ENCODE measurements around the gene FOSL2.

Gene FOSL2

GRCh38 chr2:28375742-28376631 lies 16.7 kb upstream of the FOSL2 start:
- no peak for DNase-seq (ENCODE audit: low spot score)

GRCh38 chr2:28377195-28377816 lies 15.4 kb upstream of the FOSL2 start:
- no peak for DNase-seq (ENCODE audit: low spot score)

GRCh38 chr2:28377984-28378678 lies 14.5 kb upstream of the FOSL2 start:
- DNase-seq (ENCODE audit: low spot score), result peak; percentile 70

GRCh38 chr2:28378679-28379584 lies 13.7 kb upstream of the FOSL2 start:
- no peak for DNase-seq (ENCODE audit: low spot score)

GRCh38 chr2:28380219-28380618 lies 12.4 kb upstream of the FOSL2 start:
- DNase-seq (ENCODE audit: low spot score), result no peak

- DNase-seq (ENCODE audit: low spot score), result peak; percentile 69
Observed at GRCh38 chr2:28381225-28382180, 11.2 kb upstream of the FOSL2 start.

- DNase-seq (ENCODE audit: low spot score), result no peak
Observed at GRCh38 chr2:28382755-28383154, 9.9 kb upstream of the FOSL2 start.

- no peak for DNase-seq (ENCODE audit: low spot score)
Observed at GRCh38 chr2:28387082-28387960, 5.3 kb upstream of the FOSL2 start.

GRCh38 chr2:28389399-28390240 lies 3.0 kb upstream of the FOSL2 start:
- DNase-seq (ENCODE audit: low spot score), result no peak

- peak; percentile 81 for DNase-seq (ENCODE audit: low spot score)
Observed at GRCh38 chr2:28390241-28390745, 2.4 kb upstream of the FOSL2 start.

- peak; percentile 68 for DNase-seq (ENCODE audit: low spot score)
Observed at GRCh38 chr2:28390746-28391563, 1.7 kb upstream of the FOSL2 start.

- DNase-seq (ENCODE audit: low spot score), result peak; percentile 89
Observed at GRCh38 chr2:28391564-28392296, 928 bp upstream of the FOSL2 start.

GRCh38 chr2:28393114-28393836 lies 617 bp downstream of the FOSL2 start:
- DNase-seq (ENCODE audit: low spot score), result no peak

- DNase-seq (ENCODE audit: low spot score), result peak; percentile 46
Observed at GRCh38 chr2:28394331-28394877, 1.7 kb downstream of the FOSL2 start.

- no peak for DNase-seq (ENCODE audit: low spot score)
Observed at GRCh38 chr2:28394997-28395333, 2.3 kb downstream of the FOSL2 start.
